HepG2 (cell line): ENCODE data around the gene LRRC8D. TPM values are rescaled to one million over a fixed set of nuclear protein-coding genes. Genes with fewer than 3 reads are reported as not detected.
A peak's percentile ranks its signal among the peaks of the same experiment; 100 is the strongest.

Source experiments
- ATAC-seq: fragments of 200-7000 bp; cut with Tn5 transposase; 3 replicates; pipeline ENCODE4 v1.9.1; 2020; ENCODE audit warnings: mild to moderate bottlenecking, moderate library complexity
- BruUV-seq: library from RNA; stranded (reverse); fragments of 400-500 nt; replicated peaks from 2 replicates; lab custom pipeline; 2021; lab: Mats Ljungman, UMichigan
- CTCF ChIA-PET: fragments of 300-600 bp; formaldehyde crosslinking; extraction: SDS; loops from one replicate; lab custom pipeline; 2021; ENCODE audit warnings: low total read pairs, inconsistent platforms, low intra/inter-chr PET ratio; lab: Yijun Ruan, JAX
- POLR2A ChIA-PET: fragments of 350-600 bp; sonication (Branson Sonifier 250); formaldehyde crosslinking; loops from one replicate; lab custom pipeline; 2020; ENCODE audit warnings: antibody characterized with exemption, inconsistent platforms; lab: Yijun Ruan, JAX
- DNase-seq: peaks from one replicate; pipeline ENCODE4 v3.0.0-alpha.2; 2015; ENCODE audit warnings: low spot score
- FAIRE-seq: peaks from 3 replicates; lab custom pipeline; 2011; peaks lifted over from hg19 to GRCh38; lab: Jason Lieb, UNC
- H2AFZ ChIP-seq: one replicate; pipeline ENCODE4 v1.6.1; 2011; ENCODE audit warnings: low read length, inconsistent platforms
- H3K27ac ChIP-seq: fragments of 300-600 bp; 3 replicates; pipeline ENCODE4 v1.8.0; 2011; ENCODE audit warnings: mixed run types, mild to moderate bottlenecking, mixed read lengths, low read length, inconsistent platforms; ENCODE audit not compliant: insufficient read depth; ENCODE audit errors: extremely low read length
- H3K27me3 ChIP-seq, 2 experiments: fragments of 200-600 bp in 1 of 2; 2 replicates in 1 of 2; 3 replicates in 1 of 2; pipeline versions ENCODE4 v1.6.0 to v1.8.0; 2011; ENCODE audit warnings: low read length in 2 of 2, mild to moderate bottlenecking in 2 of 2, moderate library complexity in 2 of 2, inconsistent platforms in 1 of 2; ENCODE audit not compliant: insufficient read depth in 2 of 2, control insufficient read depth in 1 of 2
- H3K36me3 ChIP-seq, 2 experiments: fragments of 200-600 bp in 1 of 2; replicated peaks in 1 of 2; 2 replicates in 1 of 2; 3 replicates in 1 of 2; pipeline versions ENCODE4 v1.5.1 to v1.8.0; 2011; ENCODE audit warnings: low read length in 2 of 2, inconsistent platforms in 1 of 2; ENCODE audit not compliant: insufficient read depth in 2 of 2, control insufficient read depth in 1 of 2
- H3K4me1 ChIP-seq: 2 replicates; pipeline ENCODE4 v1.5.1; 2012; ENCODE audit warnings: low read length, inconsistent platforms; ENCODE audit not compliant: insufficient read depth
- H3K4me2 ChIP-seq: 2 replicates; pipeline ENCODE4 v1.6.0; 2011; ENCODE audit warnings: low read depth, low read length, inconsistent platforms
- H3K4me3 ChIP-seq, 3 experiments: fragments of 200-600 bp in 1 of 3; sonication (generic), shearing (Covaris generic) in 1 of 3; replicated peaks in 1 of 3; 2 replicates each; pipeline ENCODE4 v1.5.1; 2011 to 2016; ENCODE audit warnings: low read length in 3 of 3, inconsistent platforms in 2 of 3, low read depth in 2 of 3, mild to moderate bottlenecking in 2 of 3, control low read depth in 1 of 3, mixed read lengths in 1 of 3; ENCODE audit not compliant: insufficient read depth in 1 of 3
- H3K79me2 ChIP-seq: one replicate; pipeline ENCODE4 v1.6.1; 2011; ENCODE audit warnings: low read length, inconsistent platforms; ENCODE audit not compliant: insufficient read depth
- H3K9ac ChIP-seq: 2 replicates; pipeline ENCODE4 v1.6.0; 2011; ENCODE audit warnings: mild to moderate bottlenecking, low read depth, low read length, inconsistent platforms; ENCODE audit not compliant: insufficient read depth
- H3K9me3 ChIP-seq: 2 replicates; pipeline ENCODE4 v1.5.1; 2012; ENCODE audit warnings: mild to moderate bottlenecking, low read length
- H4K20me1 ChIP-seq: 2 replicates; pipeline ENCODE4 v1.6.0; 2011; ENCODE audit warnings: inconsistent platforms, mild to moderate bottlenecking, low read length, moderate library complexity; ENCODE audit not compliant: insufficient read depth
- ATF7 ChIP-seq, 2 experiments: fragments of 450-650 bp in 1 of 2; sonication (generic) in 1 of 2; formaldehyde crosslinking in 1 of 2; IDR thresholded peaks; 2 replicates each; pipeline versions ENCODE4 v1.4.0 to v1.6.1; 2016 to 2020; ENCODE audit warnings: antibody characterized with exemption in 1 of 2, mild to moderate bottlenecking in 1 of 2, missing genetic modification reagents in 1 of 2
- NCOA2 ChIP-seq: sonication (generic); formaldehyde crosslinking; IDR thresholded peaks from 2 replicates; pipeline ENCODE4 v1.8.0; 2022; ENCODE audit warnings: inconsistent platforms
- RBFOX2 ChIP-seq: fragments of 200-400 bp; formaldehyde crosslinking; IDR thresholded peaks from 2 replicates; pipeline ENCODE4 v1.6.1; 2017; ENCODE audit warnings: low read depth, mild to moderate bottlenecking, low read length
- SAP130 ChIP-seq: IDR thresholded peaks from 2 replicates; pipeline ENCODE4 v1.6.1; 2016; ENCODE audit warnings: low read depth
- SSRP1 ChIP-seq: IDR thresholded peaks from 2 replicates; pipeline ENCODE4 v1.6.1; 2016; ENCODE audit warnings: control low read depth
- UBTF ChIP-seq: sonication (generic); formaldehyde crosslinking; IDR thresholded peaks from 2 replicates; pipeline ENCODE4 v1.4.0; 2020; ENCODE audit warnings: mild to moderate bottlenecking, missing genetic modification reagents
- ZMYM4 ChIP-seq: sonication (generic); formaldehyde crosslinking; IDR thresholded peaks from 2 replicates; pipeline ENCODE4 v1.8.1; 2023; ENCODE audit warnings: mild to moderate bottlenecking, missing genetic modification reagents
- ZNF770 ChIP-seq: sonication (generic); formaldehyde crosslinking; IDR thresholded peaks from 2 replicates; pipeline ENCODE4 v1.5.0; 2020; ENCODE audit warnings: mild to moderate bottlenecking, missing genetic modification reagents
- WGBS: methylation state at CpG from one replicate; pipeline ENCODE4 v1.1.6; 2017; ENCODE audit warnings: low lambda C conversion rate; 5-methylcytosine and 5-hydroxymethylcytosine counted together
- in situ Hi-C: cut with HindIII; loops from 2 replicates; pipeline ENCODE4 v1.10.0; 2017; ENCODE audit warnings: low pct_unique_long_range_greater_than_20kb; ENCODE audit not compliant: extremely low pct_ligation_motif_present
- intact Hi-C: fragments of 100-400 bp; cut with micrococcal nuclease; formaldehyde crosslinking; loops from one replicate; pipeline ENCODE4 v1.10.0; 2022; ENCODE audit not compliant: unreplicated experiment
- polyA plus RNA-seq, 8 experiments: library from polyadenylated mRNA; depleted of rRNA in 3 of 8; stranded (reverse) in 7 of 8; unstranded in 1 of 8; fragments of >200 nt; fragmentation: Illumina TruSeq in 4 of 8; extraction: Trizol in 4 of 8; gene quantifications; 2 replicates each; pipeline versions ENCODE4 v1.2.1 to v1.2.3, GENCODE V29; 2011 to 2016; ENCODE audit warnings: low read depth in 4 of 8, missing spikeins in 1 of 8, mixed read lengths in 1 of 8; ENCODE audit not compliant: insufficient read depth in 1 of 8
- total RNA-seq, 5 experiments: library from RNA; depleted of rRNA; stranded (reverse); fragments of >200 nt; fragmentation: Illumina TruSeq; extraction: Trizol; gene quantifications; 2 replicates each; pipeline ENCODE4 v1.2.3, GENCODE V29; 2016; ENCODE audit warnings: low read depth in 1 of 5

LRRC8D gene
- total and polyA plus RNA-seq, 2 of the 13 experiments (the other 11 are each of a cell fraction or from before 2014, with no cell fraction given): 29.9 to 45.5 TPM

DNA sequence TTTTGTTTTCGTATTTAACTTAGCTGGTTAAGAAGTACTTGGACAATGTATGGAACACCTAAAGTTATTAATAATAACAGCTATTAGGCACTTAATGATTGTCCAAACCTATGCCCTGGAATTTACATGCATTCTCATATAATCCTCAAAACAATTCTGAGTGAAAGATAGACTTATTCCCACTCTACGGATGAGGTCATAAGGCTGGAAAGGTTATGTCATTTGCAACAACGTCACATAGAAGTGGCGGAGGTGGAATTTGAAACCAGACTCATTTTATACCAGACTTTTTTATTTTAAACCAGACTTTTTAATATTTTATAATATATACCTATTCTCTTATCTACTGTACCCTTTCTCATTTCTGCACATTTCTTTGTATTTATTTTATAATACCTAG, 8.4 kb downstream of the LRRC8D start:
- no peak for DNase-seq
- Histone ChIP-seq H3K4me2 (no peak overlapping the region), H3K27me3 (no peaks in the 10 kb centered on the region), H4K20me1 (peaks cover 5% of the 10 kb centered on the region; the same call in 1 of the 2 replicates), H3K79me2 (peaks cover 86% of the 10 kb centered on the region), H3K27ac (no peak overlapping the region), H3K9ac (no peak overlapping the region), H3K36me3 (peaks cover 2 to 7% of the 10 kb centered on the region in 2 experiments; a peak in 2 of 5 replicates), H2AFZ (no peak overlapping the region), H3K4me1 (peaks cover 85% of the 10 kb centered on the region), H3K9me3 (no peaks in the 10 kb centered on the region), H3K4me3 (no peak overlapping the region)
- CTCF ChIA-PET: no interaction called here
- in situ Hi-C loops (no loop called here), intact Hi-C loops (no loop called here)
- 98% methylated on average over 4 of the region's 4 CpGs for WGBS
- no peak for ATAC-seq
- POLR2A ChIA-PET: no interaction called here
- no TSS peak for BruUV-seq
- FAIRE-seq: no peak
- TF ChIP-seq RBFOX2 (peak; percentile 31; the same call in 1 of the 2 replicates), ZNF770 (CRISPR knock-in tag) (no peak), ATF7 (IDR thresholded peaks at IDR 0.05) (peak; percentile 39; the same call in 1 of the 2 replicates), ATF7 (CRISPR knock-in tag; IDR thresholded peaks at IDR 0.05) (no peak), NCOA2 (CRISPR knock-in tag) (no peak)

DNA sequence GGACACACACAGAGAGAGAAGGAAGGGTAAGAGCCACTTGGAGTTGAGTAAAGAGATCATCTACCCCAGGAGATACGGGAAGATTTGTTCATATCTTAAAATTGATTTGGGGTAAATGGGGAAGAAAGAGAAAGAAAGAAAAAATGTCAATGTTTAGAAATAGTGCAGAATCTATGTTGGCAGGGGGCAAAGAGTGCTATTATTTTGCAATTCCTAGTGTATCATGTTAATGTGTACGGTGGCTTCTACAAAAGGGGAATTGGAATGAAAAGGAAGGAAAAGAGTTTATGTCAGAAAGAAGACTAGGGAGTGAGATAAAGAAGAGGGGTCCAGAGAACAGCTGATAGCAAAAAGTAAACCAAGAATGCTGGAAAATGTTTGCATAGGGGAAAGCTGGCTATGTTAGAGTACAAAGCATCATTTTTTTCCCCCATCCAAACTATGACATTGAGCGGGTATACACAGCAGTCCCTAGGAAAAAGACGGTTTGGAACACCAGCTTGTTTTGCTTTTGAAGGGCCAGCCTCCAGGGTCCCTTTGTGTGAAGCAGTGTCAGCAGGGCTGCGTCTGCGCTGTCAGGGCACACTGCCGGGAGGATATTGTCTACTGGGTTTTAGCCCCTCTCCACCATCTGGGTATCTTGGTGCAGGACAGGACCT, 10.8 kb downstream of the LRRC8D start:
- FAIRE-seq: no peak
- H3K27ac ChIP-seq: peak overlapping the region; percentile 97
- peak overlapping the region; percentile 65 for H3K4me2 ChIP-seq
- DNase-seq: no peak
- ChIA-PET POLR2A (interaction anchor here (0.6 to 6.2 kb wide), 2 partner anchors 9 to 12 kb away, joined by 3 to 115 read pairs; partner anchors contain the start of gene LRRC8D), CTCF (no interaction called here)
- ATAC-seq: peak; percentile 66
- intact Hi-C loops: no loop called here
- no peaks in the 10 kb centered on the region for H3K9me3 ChIP-seq
- H3K4me1 ChIP-seq: peaks cover 85% of the 10 kb centered on the region
- peaks cover 83% of the 10 kb centered on the region for H3K79me2 ChIP-seq
- 5% methylated on average over 4 of the region's 7 CpGs for WGBS
- H4K20me1 ChIP-seq: peaks cover 5% of the 10 kb centered on the region; the same call in 1 of the 2 replicates
- H3K4me3 ChIP-seq: peak overlapping the region in 2 of 3 experiments; percentile 15 to 30; a peak in 1 of 6 replicates
- TSS peak; percentile 3 for BruUV-seq
- peak overlapping the region; percentile 34; the same call in 1 of the 2 replicates for H3K9ac ChIP-seq
- H2AFZ ChIP-seq: no peak overlapping the region
- no peaks in the 10 kb centered on the region for H3K27me3 ChIP-seq
- peaks cover 2 to 7% of the 10 kb centered on the region in 2 experiments; a peak in 2 of 5 replicates for H3K36me3 ChIP-seq
- in situ Hi-C loops: no loop called here
- TF ChIP-seq UBTF (CRISPR knock-in tag): no peak
- no peak for TF ChIP-seq ZMYM4 (CRISPR knock-in tag)
- TF ChIP-seq SAP130 (CRISPR knock-in tag): peak; percentile 36; the same call in 1 of the 2 replicates
- no peak for TF ChIP-seq SSRP1 (CRISPR knock-in tag)
